Panc1 (cell line): ENCODE measurements around the gene DRAXIN. TPM values are rescaled to one million over a fixed set of nuclear protein-coding genes. Genes with fewer than 3 reads are reported as not detected.

Experiments used
- ATAC-seq: fragments of 200-7000 bp; cut with Tn5 transposase; 2 replicates; pipeline ENCODE4 v1.9.1; 2020; ENCODE audit warnings: mild to moderate bottlenecking, moderate library complexity
- BruUV-seq: library from RNA; stranded (reverse); fragments of 400-500 nt; replicated peaks from 2 replicates; lab custom pipeline; 2021; lab: Mats Ljungman, UMichigan
- CTCF ChIA-PET: fragments of 300-600 bp; sonication (Branson Sonifier 250); formaldehyde crosslinking; loops from one replicate; lab custom pipeline; 2022; ENCODE audit warnings: antibody characterized with exemption; lab: Charles Lee
- POLR2A ChIA-PET: fragments of 300-600 bp; sonication (Branson Sonifier 250); formaldehyde crosslinking; loops from one replicate; lab custom pipeline; 2022; ENCODE audit warnings: antibody characterized with exemption; lab: Charles Lee
- DNase-seq: peaks from one replicate; pipeline ENCODE4 v3.0.0-alpha.2; 2010; ENCODE audit warnings: low read depth, low spot score
- H3K27ac ChIP-seq: 2 replicates; pipeline ENCODE4 v1.5.1; 2011; ENCODE audit warnings: mild to moderate bottlenecking, low read length, inconsistent platforms
- H3K27me3 ChIP-seq: fragments of 200-500 bp; sonication (Bioruptor generic); 2 replicates; pipeline ENCODE4 v1.6.0; 2014; ENCODE audit warnings: low read length, inconsistent platforms; ENCODE audit not compliant: control insufficient read depth, insufficient read depth
- H3K36me3 ChIP-seq: fragments of 200-500 bp; sonication (Bioruptor generic); 2 replicates; pipeline ENCODE4 v1.5.1; 2014; ENCODE audit warnings: inconsistent platforms, mild to moderate bottlenecking, low read length, moderate library complexity; ENCODE audit not compliant: control insufficient read depth, insufficient read depth
- H3K4me1 ChIP-seq: 2 replicates; pipeline ENCODE4 v1.5.1; 2011; ENCODE audit warnings: inconsistent platforms, mild to moderate bottlenecking, low read length, moderate library complexity; ENCODE audit not compliant: control insufficient read depth, insufficient read depth
- H3K4me3 ChIP-seq, 2 experiments: 2 replicates each; pipeline ENCODE4 v1.5.1; 2011 to 2012; ENCODE audit warnings: low read depth in 2 of 2, low read length in 2 of 2, mild to moderate bottlenecking in 2 of 2, inconsistent platforms in 1 of 2, moderate library complexity in 1 of 2
- H3K9me3 ChIP-seq: fragments of 200-500 bp; sonication (Bioruptor generic); 2 replicates; pipeline ENCODE4 v1.5.1; 2014; ENCODE audit warnings: low read depth, mild to moderate bottlenecking, inconsistent platforms, low read length, moderate library complexity; ENCODE audit not compliant: control insufficient read depth, insufficient read depth
- POLR2AphosphoS5 ChIP-seq: IDR thresholded peaks from 2 replicates; pipeline ENCODE4 v1.6.1; 2012; ENCODE audit warnings: mild to moderate bottlenecking, low read depth, low read length, moderate library complexity
- SIN3A ChIP-seq: IDR thresholded peaks from 2 replicates; pipeline ENCODE4 v1.6.1; 2012; ENCODE audit warnings: low read depth, mild to moderate bottlenecking, low read length, moderate library complexity, borderline replicate concordance; ENCODE audit not compliant: insufficient read depth
- TCF7L2 ChIP-seq: IDR thresholded peaks from 2 replicates; pipeline ENCODE4 v1.6.1; 2011; ENCODE audit warnings: mild to moderate bottlenecking, low read depth, low read length, inconsistent platforms
- in situ Hi-C: cut with HindIII; loops from 2 replicates; pipeline ENCODE4 v1.10.0; 2016; ENCODE audit warnings: low sequenced_read_pairs, low pct_unique_long_range_greater_than_20kb
- intact Hi-C: fragments of 100-400 bp; cut with micrococcal nuclease; formaldehyde crosslinking; loops from one replicate; pipeline ENCODE4 v1.10.0; 2022; ENCODE audit not compliant: unreplicated experiment
- total RNA-seq: library from RNA; stranded (reverse); gene quantifications from one replicate; pipeline ENCODE4 v1.2.1, GENCODE V29; 2021; ENCODE audit not compliant: unreplicated experiment
- TF ChIP-seq, protein P1 (sequence below), 2 experiments: IDR thresholded peaks; 2 replicates each; pipeline ENCODE4 v1.6.1; 2011 to 2012; ENCODE audit warnings: low read depth in 2 of 2, control low read depth in 1 of 2, low read length in 1 of 2, mild to moderate bottlenecking in 1 of 2, moderate library complexity in 1 of 2; ENCODE audit not compliant: insufficient read depth in 1 of 2
- TF ChIP-seq, protein P2 (sequence below): fragments of 450-650 bp; IDR thresholded peaks from 2 replicates; pipeline ENCODE4 v1.5.1; 2017; ENCODE audit warnings: mild to moderate bottlenecking

Gene DRAXIN
- total RNA-seq, 1 experiment from 2014 or later, result 0.13 TPM

DNA sequence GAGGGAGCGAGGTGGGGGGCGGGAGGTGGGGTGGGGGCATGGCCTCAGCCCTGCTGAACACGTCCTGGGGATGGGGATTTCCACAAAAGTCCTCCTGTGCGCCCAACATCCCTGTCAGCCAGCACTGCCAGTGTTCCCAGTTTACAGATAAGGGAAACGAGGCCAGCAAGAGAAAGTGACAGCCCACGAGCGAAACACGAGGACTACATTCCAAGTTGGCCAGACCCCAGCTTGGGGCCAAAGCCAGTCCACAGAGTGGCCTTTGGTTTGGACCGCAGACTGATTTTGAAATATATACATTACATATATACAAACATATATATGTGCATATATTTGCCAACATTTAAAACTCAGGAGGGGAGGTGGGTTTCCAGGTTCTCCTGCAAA, 42.3 kb upstream of the DRAXIN start:
- H3K36me3 ChIP-seq, result no peaks in the 10 kb centered on the region; the same call in 1 of the 2 replicates
- no peak for DNase-seq
- H3K4me3 ChIP-seq, result no peak overlapping the region
- no peak for TF ChIP-seq SIN3A
- TF ChIP-seq TCF7L2, result no peak
- TF ChIP-seq POLR2AphosphoS5, result no peak
- TF ChIP-seq, protein P1, sequence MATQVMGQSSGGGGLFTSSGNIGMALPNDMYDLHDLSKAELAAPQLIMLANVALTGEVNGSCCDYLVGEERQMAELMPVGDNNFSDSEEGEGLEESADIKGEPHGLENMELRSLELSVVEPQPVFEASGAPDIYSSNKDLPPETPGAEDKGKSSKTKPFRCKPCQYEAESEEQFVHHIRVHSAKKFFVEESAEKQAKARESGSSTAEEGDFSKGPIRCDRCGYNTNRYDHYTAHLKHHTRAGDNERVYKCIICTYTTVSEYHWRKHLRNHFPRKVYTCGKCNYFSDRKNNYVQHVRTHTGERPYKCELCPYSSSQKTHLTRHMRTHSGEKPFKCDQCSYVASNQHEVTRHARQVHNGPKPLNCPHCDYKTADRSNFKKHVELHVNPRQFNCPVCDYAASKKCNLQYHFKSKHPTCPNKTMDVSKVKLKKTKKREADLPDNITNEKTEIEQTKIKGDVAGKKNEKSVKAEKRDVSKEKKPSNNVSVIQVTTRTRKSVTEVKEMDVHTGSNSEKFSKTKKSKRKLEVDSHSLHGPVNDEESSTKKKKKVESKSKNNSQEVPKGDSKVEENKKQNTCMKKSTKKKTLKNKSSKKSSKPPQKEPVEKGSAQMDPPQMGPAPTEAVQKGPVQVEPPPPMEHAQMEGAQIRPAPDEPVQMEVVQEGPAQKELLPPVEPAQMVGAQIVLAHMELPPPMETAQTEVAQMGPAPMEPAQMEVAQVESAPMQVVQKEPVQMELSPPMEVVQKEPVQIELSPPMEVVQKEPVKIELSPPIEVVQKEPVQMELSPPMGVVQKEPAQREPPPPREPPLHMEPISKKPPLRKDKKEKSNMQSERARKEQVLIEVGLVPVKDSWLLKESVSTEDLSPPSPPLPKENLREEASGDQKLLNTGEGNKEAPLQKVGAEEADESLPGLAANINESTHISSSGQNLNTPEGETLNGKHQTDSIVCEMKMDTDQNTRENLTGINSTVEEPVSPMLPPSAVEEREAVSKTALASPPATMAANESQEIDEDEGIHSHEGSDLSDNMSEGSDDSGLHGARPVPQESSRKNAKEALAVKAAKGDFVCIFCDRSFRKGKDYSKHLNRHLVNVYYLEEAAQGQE (IDR thresholded peaks at IDR 0.05; ENCODE audit: insufficient read depth in 1 of 2, low read depth in 2 of 2, low read length in 1 of 2), result no peak
- TF ChIP-seq, protein P2, sequence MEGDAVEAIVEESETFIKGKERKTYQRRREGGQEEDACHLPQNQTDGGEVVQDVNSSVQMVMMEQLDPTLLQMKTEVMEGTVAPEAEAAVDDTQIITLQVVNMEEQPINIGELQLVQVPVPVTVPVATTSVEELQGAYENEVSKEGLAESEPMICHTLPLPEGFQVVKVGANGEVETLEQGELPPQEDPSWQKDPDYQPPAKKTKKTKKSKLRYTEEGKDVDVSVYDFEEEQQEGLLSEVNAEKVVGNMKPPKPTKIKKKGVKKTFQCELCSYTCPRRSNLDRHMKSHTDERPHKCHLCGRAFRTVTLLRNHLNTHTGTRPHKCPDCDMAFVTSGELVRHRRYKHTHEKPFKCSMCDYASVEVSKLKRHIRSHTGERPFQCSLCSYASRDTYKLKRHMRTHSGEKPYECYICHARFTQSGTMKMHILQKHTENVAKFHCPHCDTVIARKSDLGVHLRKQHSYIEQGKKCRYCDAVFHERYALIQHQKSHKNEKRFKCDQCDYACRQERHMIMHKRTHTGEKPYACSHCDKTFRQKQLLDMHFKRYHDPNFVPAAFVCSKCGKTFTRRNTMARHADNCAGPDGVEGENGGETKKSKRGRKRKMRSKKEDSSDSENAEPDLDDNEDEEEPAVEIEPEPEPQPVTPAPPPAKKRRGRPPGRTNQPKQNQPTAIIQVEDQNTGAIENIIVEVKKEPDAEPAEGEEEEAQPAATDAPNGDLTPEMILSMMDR, result no peak
- POLR2A ChIA-PET, result interaction anchor here (0.7 kb wide), 1 partner anchor 72 kb away, joined by 7 read pairs; no protein-coding TSS in a partner anchor
- BruUV-seq, result no TSS peak
- in situ Hi-C loops (no loop called here), intact Hi-C loops (loop anchor here (10.0 kb wide), 2 partner anchors 314 to 614 kb away; no protein-coding TSS in a partner anchor)
- H3K9me3 ChIP-seq, result no peaks in the 10 kb centered on the region
- H3K27me3 ChIP-seq, result no peaks in the 10 kb centered on the region
- no peak for ATAC-seq
- no peak overlapping the region for H3K27ac ChIP-seq
- CTCF ChIA-PET, result interaction anchor here (0.6 to 1.1 kb wide), 2 partner anchors 13 to 380 kb away, joined by 3 to 4 read pairs; no protein-coding TSS in a partner anchor
- H3K4me1 ChIP-seq, result peaks cover 25% of the 10 kb centered on the region

DNA sequence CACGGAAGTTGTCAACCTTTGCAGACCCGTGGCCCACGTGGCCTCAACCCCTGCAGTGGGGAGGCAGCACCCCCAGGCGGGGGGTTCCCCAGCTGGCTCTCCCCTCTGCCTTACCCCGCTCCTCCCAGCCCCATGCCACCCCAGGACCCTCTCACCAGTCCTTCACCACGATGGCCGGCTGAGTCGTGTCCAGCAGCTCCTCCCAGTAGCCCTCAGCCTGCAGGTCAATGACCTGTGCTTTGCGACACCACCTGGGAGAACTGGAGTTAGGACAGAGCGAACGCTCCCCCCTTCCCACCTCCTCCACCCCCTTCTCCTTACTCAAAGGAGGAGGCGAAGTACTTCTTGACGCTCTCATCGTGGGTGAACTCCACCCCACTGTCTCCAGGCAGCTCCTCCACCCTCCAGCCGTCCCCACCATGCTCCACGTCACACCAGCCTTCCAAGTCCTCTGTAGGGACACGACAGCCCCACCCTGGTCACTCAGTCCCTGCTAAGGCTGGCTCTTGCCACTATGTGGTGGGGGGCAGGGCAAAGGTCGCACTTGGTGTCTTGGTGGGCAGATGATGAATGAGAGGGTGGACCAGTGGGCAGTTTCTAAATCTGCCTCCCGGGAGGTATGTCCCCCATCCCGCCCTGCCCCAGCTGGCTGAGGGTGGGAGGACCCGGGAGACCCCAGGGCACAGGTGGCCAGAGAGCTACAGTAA, 41.7 kb upstream of the DRAXIN start:
- ChIA-PET CTCF (interaction anchor here (0.6 to 1.1 kb wide), 3 partner anchors 13 to 380 kb away, joined by 3 to 7 read pairs (median 4); no protein-coding TSS in a partner anchor), POLR2A (interaction anchor here (0.7 kb wide), 1 partner anchor 71 kb away, joined by 7 read pairs; no protein-coding TSS in a partner anchor)
- no peaks in the 10 kb centered on the region for H3K9me3 ChIP-seq
- TF ChIP-seq POLR2AphosphoS5 (no peak), TCF7L2 (no peak), SIN3A (no peak)
- TF ChIP-seq, protein P1 (IDR thresholded peaks at IDR 0.05; ENCODE audit: insufficient read depth in 1 of 2, low read depth in 2 of 2, low read length in 1 of 2), result no peak
- TF ChIP-seq, protein P2, result no peak
- no peak overlapping the region for H3K4me3 ChIP-seq
- intact Hi-C loops, result loop anchor here (5.0 to 10.0 kb wide), 3 partner anchors 68 to 615 kb away; no protein-coding TSS in a partner anchor
- no peaks in the 10 kb centered on the region for H3K27me3 ChIP-seq
- DNase-seq (no peak), ATAC-seq (no peak)
- H3K27ac ChIP-seq, result no peak overlapping the region
- H3K36me3 ChIP-seq, result no peaks in the 10 kb centered on the region; the same call in 1 of the 2 replicates
- TSS peak; percentile 33 for BruUV-seq
- peaks cover 25% of the 10 kb centered on the region for H3K4me1 ChIP-seq
- in situ Hi-C loops, result no loop called here
